Measurements from ENCODE around the gene UBLCP1. TPM values are rescaled to one million over a fixed set of nuclear protein-coding genes. Genes with fewer than 3 reads are reported as not detected.

UBLCP1 gene
- total RNA-seq, 4 donors from 2014 or later: 14.5 to 44.8 (median 20.5) TPM

- TF ChIP-seq CTCF (IDR thresholded peaks at IDR 0.05; ENCODE audit: low read depth): no peak
These were observed 39.6 kb upstream of the UBLCP1 start for GRCh38 chr5:159223469-159223868.

GRCh38 chr5:159224471-159224870 lies 38.6 kb upstream of the UBLCP1 start:
- no peak for TF ChIP-seq CTCF (IDR thresholded peaks at IDR 0.05; ENCODE audit: low read depth)

- TF ChIP-seq CTCF (IDR thresholded peaks at IDR 0.05; ENCODE audit: low read depth): no peak
These were observed 36.6 kb upstream of the UBLCP1 start for GRCh38 chr5:159226451-159226850.

GRCh38 chr5:159227452-159227851 lies 35.6 kb upstream of the UBLCP1 start:
- no peak for TF ChIP-seq CTCF (IDR thresholded peaks at IDR 0.05; ENCODE audit: low read depth)

- TF ChIP-seq CTCF (IDR thresholded peaks at IDR 0.05; ENCODE audit: low read depth): no peak
These were observed 32.4 kb upstream of the UBLCP1 start for GRCh38 chr5:159230657-159231056.

GRCh38 chr5:159231167-159231566 lies 31.9 kb upstream of the UBLCP1 start:
- TF ChIP-seq CTCF (IDR thresholded peaks at IDR 0.05; ENCODE audit: low read depth): no peak

- TF ChIP-seq CTCF (IDR thresholded peaks at IDR 0.05; ENCODE audit: low read depth): no peak
These were observed 22.7 kb upstream of the UBLCP1 start for GRCh38 chr5:159240301-159240870.
